OCI-M2 (cell line): ENCODE results near the gene KLK4.
A peak's percentile ranks its signal among the peaks of the same experiment; 100 is the strongest.

ENCODE experiments used
- DNase-seq: peaks from one replicate; lab custom pipeline; 2025; ENCODE audit not compliant: unreplicated experiment; lab: John Stamatoyannopoulos, UW

The KLK4 gene

DNA sequence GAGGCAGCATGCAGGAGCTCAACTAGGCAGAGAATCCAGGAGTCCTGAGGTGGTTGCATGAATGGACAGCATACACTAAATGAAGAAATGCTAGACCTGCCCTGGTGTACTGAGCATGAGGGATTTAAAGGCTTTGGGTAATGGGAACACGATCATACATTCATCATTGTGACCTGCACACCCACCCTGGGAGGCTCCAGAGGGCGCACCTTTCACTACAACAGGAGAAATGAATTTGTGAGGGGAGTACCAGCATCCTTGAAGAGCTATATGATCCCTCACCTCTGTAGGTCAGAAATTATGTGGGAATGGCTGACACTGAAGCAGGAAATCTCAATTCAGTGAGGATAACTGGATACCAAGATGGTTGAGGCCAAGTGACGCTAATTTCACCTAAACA lies 29.0 kb downstream of the KLK4 start:
- no peak for DNase-seq

DNA sequence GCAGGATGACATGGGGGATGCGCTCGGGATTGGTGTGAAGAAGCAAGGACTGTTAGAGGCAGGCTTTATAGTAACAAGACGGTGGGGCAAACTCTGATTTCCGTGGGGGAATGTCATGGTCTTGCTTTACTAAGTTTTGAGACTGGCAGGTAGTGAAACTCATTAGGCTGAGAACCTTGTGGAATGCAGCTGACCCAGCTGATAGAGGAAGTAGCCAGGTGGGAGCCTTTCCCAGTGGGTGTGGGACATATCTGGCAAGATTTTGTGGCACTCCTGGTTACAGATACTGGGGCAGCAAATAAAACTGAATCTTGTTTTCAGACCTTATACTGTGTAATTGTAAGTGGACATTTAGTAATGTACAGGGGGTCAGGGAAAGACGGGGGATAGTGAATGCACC lies 31.0 kb downstream of the KLK4 start:
- no peak for DNase-seq

DNA sequence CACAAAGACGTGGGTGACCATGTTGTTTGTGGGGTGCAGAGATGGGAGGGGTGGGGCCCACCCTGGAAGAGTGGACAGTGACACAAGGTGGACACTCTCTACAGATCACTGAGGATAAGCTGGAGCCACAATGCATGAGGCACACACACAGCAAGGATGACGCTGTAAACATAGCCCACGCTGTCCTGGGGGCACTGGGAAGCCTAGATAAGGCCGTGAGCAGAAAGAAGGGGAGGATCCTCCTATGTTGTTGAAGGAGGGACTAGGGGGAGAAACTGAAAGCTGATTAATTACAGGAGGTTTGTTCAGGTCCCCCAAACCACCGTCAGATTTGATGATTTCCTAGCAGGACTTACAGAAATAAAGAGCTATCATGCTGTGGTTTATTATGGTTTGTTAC lies 32.3 kb downstream of the KLK4 start:
- DNase-seq: peak; percentile 12

DNA sequence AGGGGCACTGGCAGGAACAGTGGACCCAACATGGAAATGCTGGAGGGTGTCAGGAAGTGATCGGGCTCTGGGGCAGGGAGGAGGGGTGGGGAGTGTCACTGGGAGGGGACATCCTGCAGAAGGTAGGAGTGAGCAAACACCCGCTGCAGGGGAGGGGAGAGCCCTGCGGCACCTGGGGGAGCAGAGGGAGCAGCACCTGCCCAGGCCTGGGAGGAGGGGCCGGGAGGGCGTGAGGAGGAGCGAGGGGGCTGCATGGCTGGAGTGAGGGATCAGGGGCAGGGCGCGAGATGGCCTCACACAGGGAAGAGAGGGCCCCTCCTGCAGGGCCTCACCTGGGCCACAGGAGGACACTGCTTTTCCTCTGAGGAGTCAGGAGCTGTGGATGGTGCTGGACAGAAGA lies 33.9 kb downstream of the KLK4 start:
- no peak for DNase-seq

DNA sequence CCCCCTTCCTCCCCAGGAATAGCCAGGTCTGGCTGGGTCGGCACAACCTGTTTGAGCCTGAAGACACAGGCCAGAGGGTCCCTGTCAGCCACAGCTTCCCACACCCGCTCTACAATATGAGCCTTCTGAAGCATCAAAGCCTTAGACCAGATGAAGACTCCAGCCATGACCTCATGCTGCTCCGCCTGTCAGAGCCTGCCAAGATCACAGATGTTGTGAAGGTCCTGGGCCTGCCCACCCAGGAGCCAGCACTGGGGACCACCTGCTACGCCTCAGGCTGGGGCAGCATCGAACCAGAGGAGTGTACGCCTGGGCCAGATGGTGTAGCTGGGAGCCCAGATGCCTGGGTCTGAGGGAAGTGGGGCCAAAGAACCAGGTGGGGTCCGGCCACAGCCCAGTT lies 34.7 kb downstream of the KLK4 start:
- DNase-seq: no peak

DNA sequence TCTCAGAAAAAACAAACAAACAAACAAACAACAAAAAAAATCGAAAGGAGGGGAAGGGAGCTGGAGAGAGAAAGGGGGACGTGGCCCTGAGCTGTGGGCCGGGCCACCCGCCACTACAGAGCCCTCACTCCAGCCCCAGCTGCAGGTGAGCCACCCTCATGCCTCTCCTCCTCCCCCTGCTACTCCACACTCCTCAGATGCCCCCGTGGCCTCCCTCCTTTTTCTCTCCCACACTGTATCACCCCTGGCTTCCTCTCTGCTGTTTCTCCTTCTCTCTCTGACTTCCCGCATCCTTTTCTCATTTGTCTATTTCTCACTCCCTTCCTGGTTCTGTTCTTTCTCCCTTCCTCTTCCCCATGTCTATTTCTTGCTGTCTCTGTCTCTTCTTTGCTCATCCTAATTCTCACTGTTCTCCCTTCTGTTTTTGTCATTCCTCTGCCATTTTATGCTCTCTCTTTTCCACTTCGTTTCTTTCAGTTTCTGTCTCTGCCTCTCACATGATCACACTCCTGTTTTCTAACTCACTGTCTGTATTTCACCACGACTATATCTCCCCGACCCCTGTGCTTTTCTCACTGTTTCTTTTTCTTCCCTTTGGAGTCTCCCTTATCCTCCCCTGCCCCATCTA lies 35.3 kb downstream of the KLK4 start:
- DNase-seq: no peak

DNA sequence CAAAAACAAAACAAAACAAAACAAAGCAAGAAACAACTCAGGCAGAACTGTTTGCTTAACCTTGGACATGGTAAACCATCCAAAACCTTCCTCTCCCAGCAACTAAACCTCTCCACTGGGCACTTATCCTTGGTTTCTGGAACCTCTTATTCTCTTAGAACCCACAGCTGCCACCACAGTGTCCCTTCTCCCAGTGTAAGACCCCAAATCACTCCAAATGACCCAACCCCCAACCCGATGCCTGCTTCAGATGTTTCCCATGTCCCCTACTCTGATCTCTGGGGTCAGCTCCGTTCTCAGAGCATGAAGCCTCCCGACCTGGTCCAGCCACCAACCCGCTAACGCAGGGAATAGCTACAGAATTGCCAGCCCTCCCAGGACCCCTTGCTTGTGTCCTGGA lies 37.0 kb downstream of the KLK4 start:
- DNase-seq: no peak

DNA sequence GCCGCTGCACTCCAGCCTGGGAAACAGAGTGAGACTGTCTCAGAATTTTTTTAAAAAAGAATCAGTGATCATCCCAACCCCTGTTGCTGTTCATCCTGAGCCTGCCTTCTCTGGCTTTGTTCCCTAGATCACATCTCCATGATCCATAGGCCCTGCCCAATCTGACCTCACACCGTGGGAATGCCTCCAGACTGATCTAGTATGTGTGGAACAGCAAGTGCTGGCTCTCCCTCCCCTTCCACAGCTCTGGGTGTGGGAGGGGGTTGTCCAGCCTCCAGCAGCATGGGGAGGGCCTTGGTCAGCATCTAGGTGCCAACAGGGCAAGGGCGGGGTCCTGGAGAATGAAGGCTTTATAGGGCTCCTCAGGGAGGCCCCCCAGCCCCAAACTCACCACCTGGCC lies 38.1 kb downstream of the KLK4 start, which contains the start of gene KLK2:
Gene KLK2 (plus strand): TSS at position 384 of the 400 bp plus-strand sequence. CDS start 35 bp downstream, outside the sequence.
- DNase-seq: no peak

DNA sequence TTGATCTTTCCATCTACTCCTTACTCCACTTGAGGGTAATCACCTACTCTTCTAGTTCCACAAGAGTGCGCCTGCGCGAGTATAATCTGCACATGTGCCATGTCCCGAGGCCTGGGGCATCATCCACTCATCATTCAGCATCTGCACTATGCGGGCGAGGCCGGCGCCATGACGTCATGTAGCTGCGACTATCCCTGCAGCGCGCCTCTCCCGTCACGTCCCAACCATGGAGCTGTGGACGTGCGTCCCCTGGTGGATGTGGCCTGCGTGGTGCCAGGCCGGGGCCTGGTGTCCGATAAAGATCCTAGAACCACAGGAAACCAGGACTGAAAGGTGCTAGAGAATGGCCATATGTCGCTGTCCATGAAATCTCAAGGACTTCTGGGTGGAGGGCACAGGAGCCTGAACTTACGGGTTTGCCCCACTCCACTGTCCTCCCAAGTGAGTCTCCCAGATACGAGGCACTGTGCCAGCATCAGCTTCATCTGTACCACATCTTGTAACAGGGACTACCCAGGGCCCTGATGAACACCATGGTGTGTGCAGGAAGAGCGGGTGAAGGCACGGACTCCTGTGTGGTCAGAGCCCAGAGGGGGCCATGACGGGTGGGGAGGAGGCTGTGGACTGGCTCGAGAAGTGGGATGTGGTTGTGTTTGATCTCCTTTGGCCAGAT lies 40.6 kb downstream of the KLK4 start:
- no peak for DNase-seq

DNA sequence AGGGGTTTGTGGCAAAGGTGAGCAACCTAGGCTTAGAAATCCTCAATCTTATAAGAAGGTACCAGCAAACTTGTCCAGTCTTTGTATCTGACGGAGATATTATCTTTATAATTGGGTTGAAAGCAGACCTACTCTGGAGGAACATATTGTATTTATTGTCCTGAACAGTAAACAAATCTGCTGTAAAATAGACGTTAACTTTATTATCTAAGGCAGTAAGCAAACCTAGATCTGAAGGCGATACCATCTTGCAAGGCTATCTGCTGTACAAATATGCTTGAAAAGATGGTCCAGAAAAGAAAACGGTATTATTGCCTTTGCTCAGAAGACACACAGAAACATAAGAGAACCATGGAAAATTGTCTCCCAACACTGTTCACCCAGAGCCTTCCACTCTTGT lies 41.7 kb downstream of the KLK4 start:
- no peak for DNase-seq

DNA sequence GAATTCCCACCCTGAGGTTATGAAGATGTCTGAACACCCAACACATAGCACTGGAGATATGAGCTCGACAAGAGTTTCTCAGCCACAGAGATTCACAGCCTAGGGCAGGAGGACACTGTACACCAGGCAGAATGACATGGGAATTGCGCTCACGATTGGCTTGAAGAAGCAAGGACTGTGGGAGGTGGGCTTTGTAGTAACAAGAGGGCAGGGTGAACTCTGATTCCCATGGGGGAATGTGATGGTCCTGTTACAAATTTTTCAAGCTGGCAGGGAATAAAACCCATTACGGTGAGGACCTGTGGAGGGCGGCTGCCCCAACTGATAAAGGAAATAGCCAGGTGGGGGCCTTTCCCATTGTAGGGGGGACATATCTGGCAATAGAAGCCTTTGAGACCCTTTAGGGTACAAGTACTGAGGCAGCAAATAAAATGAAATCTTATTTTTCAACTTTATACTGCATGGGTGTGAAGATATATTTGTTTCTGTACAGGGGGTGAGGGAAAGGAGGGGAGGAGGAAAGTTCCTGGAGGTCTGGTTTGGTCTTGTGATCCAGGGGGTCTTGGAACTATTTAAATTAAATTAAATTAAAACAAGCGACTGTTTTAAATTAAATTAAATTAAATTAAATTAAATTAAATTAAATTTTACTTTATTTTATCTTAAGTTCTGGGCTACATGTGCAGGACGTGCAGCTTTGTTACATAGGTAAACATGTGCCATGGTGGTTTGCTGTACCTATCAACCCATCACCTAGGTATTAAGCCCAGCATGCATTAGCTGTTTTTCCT lies 49.5 kb downstream of the KLK4 start:
- DNase-seq: no peak

DNA sequence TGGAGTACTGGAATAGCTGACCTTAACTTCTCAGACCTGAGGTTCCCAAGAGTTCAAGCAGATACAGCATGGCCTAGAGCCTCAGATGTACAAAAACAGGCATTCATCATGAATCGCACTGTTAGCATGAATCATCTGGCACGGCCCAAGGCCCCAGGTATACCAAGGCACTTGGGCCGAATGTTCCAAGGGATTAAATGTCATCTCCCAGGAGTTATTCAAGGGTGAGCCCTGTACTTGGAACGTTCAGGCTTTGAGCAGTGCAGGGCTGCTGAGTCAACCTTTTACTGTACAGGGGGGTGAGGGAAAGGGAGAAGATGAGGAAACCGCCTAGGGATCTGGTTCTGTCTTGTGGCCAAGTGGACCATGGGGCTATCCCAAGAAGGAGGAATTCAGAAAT lies 50.2 kb downstream of the KLK4 start:
- DNase-seq: no peak

DNA sequence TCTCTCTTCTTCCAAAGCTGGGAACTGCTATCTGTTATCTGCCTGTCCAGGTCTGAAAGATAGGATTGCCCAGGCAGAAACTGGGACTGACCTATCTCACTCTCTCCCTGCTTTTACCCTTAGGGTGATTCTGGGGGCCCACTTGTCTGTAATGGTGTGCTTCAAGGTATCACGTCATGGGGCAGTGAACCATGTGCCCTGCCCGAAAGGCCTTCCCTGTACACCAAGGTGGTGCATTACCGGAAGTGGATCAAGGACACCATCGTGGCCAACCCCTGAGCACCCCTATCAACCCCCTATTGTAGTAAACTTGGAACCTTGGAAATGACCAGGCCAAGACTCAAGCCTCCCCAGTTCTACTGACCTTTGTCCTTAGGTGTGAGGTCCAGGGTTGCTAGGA lies 51.3 kb downstream of the KLK4 start:
- DNase-seq: no peak

DNA sequence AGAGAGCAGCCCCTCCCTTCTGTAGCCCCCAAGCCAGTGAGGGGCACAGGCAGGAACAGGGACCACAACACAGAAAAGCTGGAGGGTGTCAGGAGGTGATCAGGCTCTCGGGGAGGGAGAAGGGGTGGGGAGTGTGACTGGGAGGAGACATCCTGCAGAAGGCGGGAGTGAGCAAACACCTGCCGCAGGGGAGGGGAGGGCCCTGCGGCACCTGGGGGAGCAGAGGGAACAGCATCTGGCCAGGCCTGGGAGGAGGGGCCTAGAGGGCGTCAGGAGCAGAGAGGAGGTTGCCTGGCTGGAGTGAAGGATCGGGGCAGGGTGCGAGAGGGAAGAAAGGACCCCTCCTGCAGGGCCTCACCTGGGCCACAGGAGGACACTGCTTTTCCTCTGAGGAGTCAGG lies 52.3 kb downstream of the KLK4 start:
- no peak for DNase-seq

DNA sequence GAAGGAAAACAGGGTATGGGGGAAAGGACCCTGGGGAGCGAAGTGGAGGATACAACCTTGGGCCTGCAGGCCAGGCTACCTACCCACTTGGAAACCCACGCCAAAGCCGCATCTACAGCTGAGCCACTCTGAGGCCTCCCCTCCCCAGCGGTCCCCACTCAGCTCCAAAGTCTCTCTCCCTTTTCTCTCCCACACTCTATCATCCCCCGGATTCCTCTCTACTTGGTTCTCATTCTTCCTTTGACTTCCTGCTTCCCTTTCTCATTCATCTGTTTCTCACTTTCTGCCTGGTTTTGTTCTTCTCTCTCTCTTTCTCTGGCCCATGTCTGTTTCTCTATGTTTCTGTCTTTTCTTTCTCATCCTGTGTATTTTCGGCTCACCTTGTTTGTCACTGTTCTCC lies 53.8 kb downstream of the KLK4 start:
- DNase-seq: no peak
